Head of caudate nucleus (tissue), 42 donors: Measurements from ENCODE around the gene SUPT4H1.
"Not testable (repeated sequence)": the region's sequence is repeated elsewhere in the genome, so short reads cannot be mapped to it uniquely, and the experiment has no call there.

ENCODE experiments used
- DNase-seq, 42 donors: peaks; one replicate each; pipeline versions ENCODE4 v3.0.0 to v3.0.0-alpha.2; 2020 to 2021; ENCODE audit warnings: mixed read lengths in 7 of 42
- intact Hi-C: fragments of 100-400 bp; cut with DNase I; formaldehyde crosslinking; loops from one replicate; pipeline ENCODE4 v1.15.0; 2022

SUPT4H1 gene

GRCh38 chr17:58351831-58352595 lies at the start of gene SUPT4H1:
Gene SUPT4H1, minus strand, starts transcription at chr17:58352201. Its CDS starts 66 bp downstream, at chr17:58352135.
- peak; percentile 74 to 95 (median 87) for DNase-seq
- intact Hi-C loops = loop anchor here (10.0 kb wide), 1 partner anchor 53 kb away; no protein-coding TSS in a partner anchor

DNA sequence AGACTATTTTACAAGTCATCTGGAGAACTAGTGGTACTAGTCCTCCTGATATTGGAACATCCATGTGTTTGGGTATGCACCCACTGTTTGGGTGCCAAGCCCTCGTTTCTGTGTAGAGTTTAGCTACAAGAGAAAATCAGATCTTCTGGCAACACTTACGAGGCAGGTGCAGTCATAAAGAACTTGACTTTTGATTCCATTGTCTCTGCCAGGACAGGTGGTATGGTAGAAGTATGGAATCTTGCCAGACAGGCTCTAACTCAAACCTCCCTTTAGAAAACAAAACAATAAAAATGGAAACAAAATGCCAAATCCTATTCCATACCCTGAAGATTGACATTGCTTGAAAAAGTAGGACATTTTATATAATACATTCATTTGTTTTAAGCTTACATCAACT lies 49.3 kb upstream of the SUPT4H1 start:
- intact Hi-C loops = loop anchor here (10.0 kb wide), 1 partner anchor 46 kb away; the partner anchor contains the start of gene SUPT4H1
- no peak for DNase-seq

DNA sequence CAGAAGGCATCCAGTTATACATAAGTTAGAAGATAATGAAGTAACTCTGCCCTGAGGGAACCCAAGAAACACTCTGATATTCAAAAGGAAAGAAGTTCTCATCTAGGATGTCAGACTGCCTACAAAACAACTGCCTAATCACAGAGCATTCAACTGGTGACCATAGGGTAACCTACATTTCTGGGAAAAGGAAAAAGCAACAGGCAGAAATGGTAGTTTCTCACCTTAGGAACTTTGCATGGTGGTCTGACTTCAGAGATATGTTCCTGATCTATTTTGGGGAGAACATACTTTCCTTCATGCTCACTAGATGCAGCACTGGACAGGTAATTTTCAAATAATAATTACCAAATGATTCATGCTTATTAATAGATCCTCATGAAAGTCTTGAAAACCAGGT lies 48.8 kb upstream of the SUPT4H1 start:
- intact Hi-C loops = loop anchor here (10.0 kb wide), 1 partner anchor 46 kb away; the partner anchor contains the start of gene SUPT4H1

DNA sequence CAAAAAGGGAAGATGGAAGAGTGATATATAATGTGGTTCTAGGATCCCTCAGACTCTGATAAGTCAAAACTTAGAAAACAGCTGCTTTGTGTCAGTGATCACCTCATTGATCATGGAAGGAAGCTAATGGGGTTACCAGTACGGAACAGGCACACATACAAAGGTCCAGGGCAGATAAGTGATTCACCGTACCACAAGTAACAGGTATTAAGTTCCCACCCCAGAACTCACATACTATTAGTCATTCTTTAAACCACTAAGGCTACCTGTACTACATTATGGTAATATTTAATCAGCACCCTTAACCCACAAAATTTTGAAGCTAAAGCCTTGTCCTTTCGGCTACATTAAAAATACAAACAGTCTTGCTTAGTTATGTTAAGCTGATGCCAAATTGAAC lies 48.0 kb upstream of the SUPT4H1 start:
- intact Hi-C loops = loop anchor here (10.0 kb wide), 1 partner anchor 45 kb away; the partner anchor contains the start of gene SUPT4H1
- no peak for DNase-seq

More for the DNA sequence above, 48.8 kb upstream of the SUPT4H1 start:
- DNase-seq = no peak

DNA sequence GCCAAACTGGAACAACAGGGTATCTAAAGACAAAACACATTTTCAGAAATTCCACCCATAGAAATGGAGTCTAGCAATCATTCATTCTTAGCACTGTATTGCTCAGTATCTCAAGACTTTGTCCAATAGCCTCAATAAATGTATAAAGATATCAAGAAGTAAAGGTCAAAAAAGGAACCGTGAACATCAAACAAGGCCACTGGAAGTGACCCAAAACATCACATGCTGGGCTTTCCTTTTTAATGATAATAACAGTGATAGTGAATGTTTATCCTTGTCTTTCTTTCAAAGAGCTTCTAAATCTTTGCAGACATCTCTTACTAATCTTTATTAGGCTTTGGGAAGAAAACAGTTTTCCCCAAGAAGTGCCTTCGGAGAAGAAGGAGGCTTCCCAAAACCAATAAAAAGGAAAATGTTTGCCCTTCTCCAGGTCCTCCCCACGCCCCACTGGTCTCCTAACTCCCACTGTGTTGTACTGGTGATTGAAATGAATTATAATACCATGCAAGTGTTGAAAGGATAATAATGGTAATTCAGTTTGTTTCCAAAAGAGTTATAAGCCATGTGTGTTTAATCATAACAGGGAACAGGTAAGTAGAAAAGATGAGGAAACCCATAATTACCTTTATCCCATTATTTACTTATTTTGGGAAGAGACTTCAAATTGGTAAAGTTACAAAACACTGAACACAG lies 46.7 kb upstream of the SUPT4H1 start:
- intact Hi-C loops = no loop called here
- no peak for DNase-seq

DNA sequence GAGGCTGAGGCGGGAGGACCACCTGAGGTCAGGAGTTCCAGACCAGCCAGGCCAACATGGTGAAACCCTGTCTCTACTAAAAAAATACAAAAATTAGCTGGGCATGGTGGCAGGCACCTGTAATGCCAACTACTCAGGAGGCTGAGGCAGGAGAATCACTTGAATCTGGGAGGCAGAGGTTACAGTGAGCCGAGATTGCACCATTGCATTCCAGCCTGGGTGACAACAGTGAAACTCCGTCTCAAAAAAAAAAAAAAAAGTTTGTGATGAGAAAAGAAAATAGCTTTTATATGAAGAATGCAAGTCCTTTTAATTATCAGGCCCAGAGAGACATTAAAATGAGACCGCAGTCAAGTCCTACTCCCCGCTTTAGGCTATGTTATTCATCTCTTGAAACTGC lies 45.4 kb upstream of the SUPT4H1 start:
- DNase-seq, intact Hi-C loops: not testable (repeated sequence)

- intact Hi-C loops = no loop called here
- DNase-seq = no peak
Measured at GRCh38 chr17:58396173-58396572, 44.2 kb upstream of the SUPT4H1 start.

- intact Hi-C loops = no loop called here
- no peak for DNase-seq
Measured at GRCh38 chr17:58394534-58395223, 42.7 kb upstream of the SUPT4H1 start.

- intact Hi-C loops = no loop called here
- DNase-seq = no peak
Measured at GRCh38 chr17:58391302-58391984, 39.4 kb upstream of the SUPT4H1 start.

DNA sequence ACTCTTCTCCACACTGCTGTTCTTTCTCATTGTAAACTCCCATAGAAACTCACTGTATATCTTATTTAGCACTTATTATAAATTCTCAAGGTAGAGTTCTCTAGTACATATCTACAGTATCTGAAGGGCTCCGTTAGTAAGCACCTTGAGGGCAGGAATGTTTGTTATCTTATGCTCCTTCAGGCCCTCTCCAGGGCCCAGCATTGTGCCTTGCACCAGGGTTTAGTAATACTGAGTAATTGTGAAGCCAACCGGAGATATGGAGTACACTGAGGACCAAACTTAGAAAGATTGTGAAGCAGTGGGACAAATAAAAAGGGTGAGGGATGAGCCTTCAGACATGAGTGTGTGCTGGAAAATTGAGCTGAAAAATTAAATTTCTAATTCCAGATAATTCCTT lies 38.9 kb upstream of the SUPT4H1 start:
- intact Hi-C loops = no loop called here
- DNase-seq = no peak

DNA sequence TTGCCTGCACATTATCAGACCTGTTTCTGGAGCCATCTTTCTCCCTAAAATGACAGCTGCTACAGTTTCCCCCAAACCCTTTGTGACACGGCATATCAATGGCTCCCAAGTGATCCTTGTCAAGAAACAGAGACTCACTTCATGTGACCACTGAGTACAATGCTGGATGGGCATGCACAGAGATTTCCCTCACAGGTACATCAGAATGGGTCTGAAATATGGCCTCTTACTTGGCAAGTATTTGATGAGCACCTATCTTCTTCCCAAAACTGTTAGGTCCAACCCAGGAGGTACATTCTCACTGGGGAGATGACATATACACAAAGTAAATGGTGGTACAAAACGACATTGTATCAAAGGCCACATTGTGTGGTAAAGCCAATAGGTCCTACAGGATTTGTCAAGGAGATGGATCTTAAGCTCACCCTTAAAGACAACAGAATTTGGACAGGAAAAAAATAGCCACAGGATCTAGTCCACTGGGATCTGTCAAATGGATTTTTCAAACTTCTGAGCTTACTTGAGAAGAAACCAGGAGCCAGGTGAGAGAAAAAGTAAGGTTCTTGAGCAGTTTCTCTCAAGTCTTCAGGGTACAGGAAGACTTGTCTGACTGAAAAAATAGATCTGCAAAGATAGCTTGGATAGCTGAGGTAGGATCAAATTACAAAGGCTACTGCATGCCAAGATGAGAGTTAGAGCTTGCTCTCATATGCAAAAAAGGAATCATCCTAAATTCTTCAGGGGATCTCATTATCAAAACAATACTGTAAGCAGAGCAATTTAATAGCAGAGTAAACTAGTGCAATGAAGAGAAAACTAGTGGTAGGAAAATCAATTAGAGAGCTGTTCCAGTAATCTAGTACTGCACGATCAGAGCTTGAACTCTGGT lies 36.5 kb upstream of the SUPT4H1 start:
- intact Hi-C loops = no loop called here
- no peak for DNase-seq

- intact Hi-C loops = no loop called here
- no peak for DNase-seq
Measured at GRCh38 chr17:58387834-58388233, 35.8 kb upstream of the SUPT4H1 start.

DNA sequence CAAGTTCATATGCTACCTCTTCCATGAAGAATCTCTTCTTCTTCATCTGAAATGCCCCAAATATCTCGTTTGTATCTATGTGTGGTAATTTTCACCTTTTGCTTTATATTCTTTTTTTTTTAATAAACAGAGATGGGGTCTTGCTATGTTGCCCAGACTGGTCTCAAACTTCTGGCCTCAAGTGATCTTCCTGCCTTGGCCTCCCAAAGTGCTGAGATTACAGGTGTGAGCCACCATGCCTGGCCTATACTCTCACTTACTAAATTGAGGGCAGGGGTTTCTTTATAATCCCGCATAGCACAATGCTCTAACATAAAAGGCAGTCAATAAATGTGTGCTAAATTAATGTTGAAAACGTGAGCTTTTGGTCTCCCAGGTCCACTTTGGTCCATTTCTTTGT lies 34.7 kb upstream of the SUPT4H1 start:
- no peak for DNase-seq
- intact Hi-C loops = no loop called here

GRCh38 chr17:58385359-58385899 lies 33.4 kb upstream of the SUPT4H1 start:
- DNase-seq = peak in 1 of 42 donors; percentile 4
- intact Hi-C loops = no loop called here

- intact Hi-C loops = no loop called here
Measured at GRCh38 chr17:58384897-58385296, 32.9 kb upstream of the SUPT4H1 start.

GRCh38 chr17:58383892-58384462 lies 32.0 kb upstream of the SUPT4H1 start:
- intact Hi-C loops = no loop called here
- peak in 1 of 42 donors; percentile 31 for DNase-seq

More at GRCh38 chr17:58384897-58385296, 32.9 kb upstream of the SUPT4H1 start:
- DNase-seq = no peak

DNA sequence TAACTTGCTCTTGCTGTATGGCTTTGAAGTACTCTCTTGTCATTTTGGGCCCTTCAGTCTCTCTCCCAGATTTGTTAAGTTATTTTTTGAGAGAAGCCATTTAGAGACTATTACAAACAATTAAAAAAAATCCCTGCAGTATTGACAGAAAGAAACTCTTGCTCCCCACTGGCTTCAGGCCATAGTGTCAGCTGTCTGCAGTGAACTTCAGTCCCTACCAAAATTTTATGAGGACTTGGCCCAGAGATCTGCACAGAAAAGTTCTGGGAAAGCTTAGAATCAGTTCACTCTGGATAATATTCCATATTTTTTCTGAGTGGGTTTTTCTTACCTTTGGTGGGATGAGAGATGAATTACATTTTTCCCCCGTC lies 30.9 kb upstream of the SUPT4H1 start:
- peak in 1 of 42 donors; percentile 9 for DNase-seq
- intact Hi-C loops = no loop called here
